H54 (cell line): Measurements from ENCODE around the gene CDC42BPB.

Source experiments
- DNase-seq: peaks from one replicate; pipeline ENCODE4 v3.0.0; 2011; ENCODE audit warnings: low spot score, mixed read lengths; ENCODE audit not compliant: insufficient read length
- FAIRE-seq: peaks from 3 replicates; lab custom pipeline; 2011; peaks lifted over from hg19 to GRCh38; lab: Jason Lieb, UNC
- POLR2A ChIP-seq: IDR thresholded peaks from 2 replicates; pipeline ENCODE4 v1.6.1; 2011; ENCODE audit warnings: low read depth, mild to moderate bottlenecking, low read length

Gene CDC42BPB

GRCh38 chr14:102917469-102918211 lies 139.7 kb downstream of the CDC42BPB start:
- FAIRE-seq = no peak
- no peak for TF ChIP-seq POLR2A
- DNase-seq = peak; percentile 74

GRCh38 chr14:102917056-102917385 lies 140.3 kb downstream of the CDC42BPB start:
- FAIRE-seq = no peak

GRCh38 chr14:102916347-102917055 lies 140.8 kb downstream of the CDC42BPB start:
- FAIRE-seq (no peak), DNase-seq (no peak)
- TF ChIP-seq POLR2A = no peak

More at GRCh38 chr14:102917056-102917385, 140.3 kb downstream of the CDC42BPB start:
- no peak for DNase-seq
- no peak for TF ChIP-seq POLR2A

GRCh38 chr14:102915292-102916110 lies 141.8 kb downstream of the CDC42BPB start:
- TF ChIP-seq POLR2A = no peak
- DNase-seq (no peak), FAIRE-seq (no peak)

GRCh38 chr14:102914474-102915291 lies 142.7 kb downstream of the CDC42BPB start:
- TF ChIP-seq POLR2A = no peak
- FAIRE-seq (no peak), DNase-seq (no peak)

- FAIRE-seq = no peak
- no peak for TF ChIP-seq POLR2A
These were observed 143.8 kb downstream of the CDC42BPB start for GRCh38 chr14:102913341-102914211.

GRCh38 chr14:102911991-102912761 lies 145.2 kb downstream of the CDC42BPB start:
- no peak for DNase-seq
- no peak for FAIRE-seq
- no peak for TF ChIP-seq POLR2A

More at GRCh38 chr14:102913341-102914211, 143.8 kb downstream of the CDC42BPB start:
- DNase-seq = no peak

- DNase-seq (no peak), FAIRE-seq (no peak)
- no peak for TF ChIP-seq POLR2A
These were observed 145.8 kb downstream of the CDC42BPB start for GRCh38 chr14:102911541-102911951.

GRCh38 chr14:102910442-102910841 lies 146.9 kb downstream of the CDC42BPB start:
- no peak for DNase-seq
- no peak for FAIRE-seq
- TF ChIP-seq POLR2A = no peak

GRCh38 chr14:102909911-102910310 lies 147.4 kb downstream of the CDC42BPB start:
- TF ChIP-seq POLR2A = no peak
- DNase-seq (no peak), FAIRE-seq (no peak)

GRCh38 chr14:102909462-102909861 lies 147.9 kb downstream of the CDC42BPB start:
- FAIRE-seq (no peak), DNase-seq (no peak)

More at GRCh38 chr14:102909462-102909861, 147.9 kb downstream of the CDC42BPB start:
- TF ChIP-seq POLR2A = no peak
